Measurements from ENCODE around the gene ADAM33. TPM values are rescaled to one million over a fixed set of nuclear protein-coding genes. Genes with fewer than 3 reads are reported as not detected.

Gene ADAM33
- total RNA-seq, 1 experiment from 2014 or later = not detected

DNA sequence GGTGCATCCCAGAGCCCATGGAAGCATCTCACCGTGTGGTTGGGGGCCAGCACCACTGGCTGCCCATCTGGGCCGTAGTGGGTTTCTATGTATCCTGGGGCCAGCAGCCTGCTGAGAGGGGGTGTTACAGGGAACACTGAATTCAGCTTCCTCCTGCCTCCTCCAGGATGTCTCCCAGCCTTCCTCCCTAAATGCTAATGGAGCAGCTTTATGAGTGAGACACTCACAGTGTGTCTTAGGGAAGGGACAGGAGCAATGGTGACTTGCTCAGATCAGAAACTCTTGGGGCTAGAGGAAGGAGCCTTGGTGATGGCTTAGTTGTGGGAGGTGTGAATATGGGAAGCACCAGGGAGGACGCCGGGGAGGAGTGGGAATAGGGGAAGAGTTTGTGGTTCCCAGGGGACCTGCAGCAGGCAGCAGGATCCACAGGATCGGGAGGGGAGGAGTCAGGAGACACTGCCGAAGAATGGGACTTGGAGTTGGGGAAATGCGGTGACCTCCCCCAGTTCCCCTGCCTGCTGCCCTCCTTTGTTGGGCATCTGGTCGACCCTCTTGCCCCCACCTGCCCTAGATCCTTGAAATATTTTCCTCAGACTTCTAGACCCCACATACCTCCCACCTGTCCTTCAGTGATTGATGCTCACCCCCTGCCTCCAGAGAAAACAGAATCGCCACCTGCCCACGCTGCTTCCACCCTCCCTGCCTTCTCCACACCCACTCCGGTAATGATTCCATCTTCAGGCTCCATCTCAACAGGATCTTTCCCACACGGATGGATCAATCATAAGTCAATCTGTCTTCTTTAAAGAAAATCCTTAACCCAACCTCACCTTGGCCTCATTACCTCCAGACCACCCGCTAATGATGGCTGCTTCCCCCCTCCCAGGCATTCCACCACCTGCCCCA lies 6.6 kb downstream of the ADAM33 start:
- ChIA-PET POLR2A (no interaction called here), RAD21 (ENCODE audit: low non-redundant PET in 1 of 2, low total read pairs in 2 of 2, uncharacterized antibody in 2 of 2, unreplicated experiment in 2 of 2) (no interaction called here), CTCF (interaction anchor here (1.4 to 2.9 kb wide), 5 partner anchors 9 to 143 kb away, joined by 5 to 69 read pairs (median 9); partner anchors contain the start of gene SPEF1)
- peaks cover 2 to 12% of the 10 kb centered on the region in 2 experiments; a peak in 3 of 4 replicates for H3K4me1 ChIP-seq (ENCODE audit: control insufficient read depth in 1 of 2, insufficient read depth in 2 of 2, low read length in 2 of 2)
- TF ChIP-seq EZH2phosphoT487 (IDR thresholded peaks at IDR 0.05; ENCODE audit: borderline replicate concordance) = no peak
- no peak for TF ChIP-seq POLR2AphosphoS5 (IDR thresholded peaks at IDR 0.05; ENCODE audit: low read depth, low read length)
- no peak for TF ChIP-seq ZFX (IDR thresholded peaks at IDR 0.05)
- no peak for TF ChIP-seq YY1 (IDR thresholded peaks at IDR 0.05; ENCODE audit: extremely low read depth, insufficient replicate concordance, low read depth, low read length)
- TF ChIP-seq CBX3 (IDR thresholded peaks at IDR 0.05; ENCODE audit: low read depth) = no peak
- TF ChIP-seq EGR1 (IDR thresholded peaks at IDR 0.05; ENCODE audit: low read depth) = no peak
- TF ChIP-seq, protein P1, sequence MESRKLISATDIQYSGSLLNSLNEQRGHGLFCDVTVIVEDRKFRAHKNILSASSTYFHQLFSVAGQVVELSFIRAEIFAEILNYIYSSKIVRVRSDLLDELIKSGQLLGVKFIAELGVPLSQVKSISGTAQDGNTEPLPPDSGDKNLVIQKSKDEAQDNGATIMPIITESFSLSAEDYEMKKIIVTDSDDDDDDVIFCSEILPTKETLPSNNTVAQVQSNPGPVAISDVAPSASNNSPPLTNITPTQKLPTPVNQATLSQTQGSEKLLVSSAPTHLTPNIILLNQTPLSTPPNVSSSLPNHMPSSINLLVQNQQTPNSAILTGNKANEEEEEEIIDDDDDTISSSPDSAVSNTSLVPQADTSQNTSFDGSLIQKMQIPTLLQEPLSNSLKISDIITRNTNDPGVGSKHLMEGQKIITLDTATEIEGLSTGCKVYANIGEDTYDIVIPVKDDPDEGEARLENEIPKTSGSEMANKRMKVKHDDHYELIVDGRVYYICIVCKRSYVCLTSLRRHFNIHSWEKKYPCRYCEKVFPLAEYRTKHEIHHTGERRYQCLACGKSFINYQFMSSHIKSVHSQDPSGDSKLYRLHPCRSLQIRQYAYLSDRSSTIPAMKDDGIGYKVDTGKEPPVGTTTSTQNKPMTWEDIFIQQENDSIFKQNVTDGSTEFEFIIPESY (IDR thresholded peaks at IDR 0.05; ENCODE audit: extremely low read depth, insufficient replicate concordance, low read length) = no peak
- TF ChIP-seq CEBPB (IDR thresholded peaks at IDR 0.05; ENCODE audit: low read depth) = no peak
- TF ChIP-seq, protein P2, sequence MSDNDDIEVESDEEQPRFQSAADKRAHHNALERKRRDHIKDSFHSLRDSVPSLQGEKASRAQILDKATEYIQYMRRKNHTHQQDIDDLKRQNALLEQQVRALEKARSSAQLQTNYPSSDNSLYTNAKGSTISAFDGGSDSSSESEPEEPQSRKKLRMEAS (IDR thresholded peaks at IDR 0.05) = no peak
- no peak for TF ChIP-seq EZH2 (IDR thresholded peaks at IDR 0.05)
- no peak for TF ChIP-seq CTCF (IDR thresholded peaks at IDR 0.05 in 2 of 3, conservative IDR thresholded peaks at IDR 0.05 in 1 of 3; ENCODE audit: borderline replicate concordance in 1 of 3, insufficient read depth in 1 of 3, low read depth in 2 of 3, low read length in 2 of 3)
- TF ChIP-seq SRF (IDR thresholded peaks at IDR 0.05; ENCODE audit: low read depth) = no peak
- TF ChIP-seq ELF1 (IDR thresholded peaks at IDR 0.05; ENCODE audit: borderline replicate concordance, low read depth) = no peak
- no peak for TF ChIP-seq ATF3 (IDR thresholded peaks at IDR 0.05)
- H2AFZ ChIP-seq (ENCODE audit: low read depth, low read length, poor library complexity, severe bottlenecking) = no peak overlapping the region
- no peaks in the 10 kb centered on the region for H3K36me3 ChIP-seq (ENCODE audit: control insufficient read depth in 1 of 2, insufficient read depth in 2 of 2, low read length in 2 of 2)
- intact Hi-C loops (cut with micrococcal nuclease) = no loop called here
- no peak overlapping the region for H3K27ac ChIP-seq (ENCODE audit: low read depth, low read length)
- no peak overlapping the region for H3K9ac ChIP-seq (ENCODE audit: low read length)
- H3K9me3 ChIP-seq (ENCODE audit: control insufficient read depth in 1 of 2, insufficient read depth in 1 of 2, low read depth in 1 of 2, low read length in 2 of 2) = no peaks in the 10 kb centered on the region
- no peaks in the 10 kb centered on the region for H3K9me2 ChIP-seq (ENCODE audit: insufficient read depth)
- ATAC-seq = no peak
- H3K4me2 ChIP-seq (ENCODE audit: low read length) = no peak overlapping the region
- peaks cover 5% of the 10 kb centered on the region; the same call in 1 of the 2 replicates for H3K27me3 ChIP-seq (ENCODE audit: insufficient read depth, low read length)
- H4K20me1 ChIP-seq (ENCODE audit: insufficient read depth) = no peaks in the 10 kb centered on the region
- DNase-seq (ENCODE audit: low read depth, low spot score) = no peak
- H3K4me3 ChIP-seq (replicated peaks in 1 of 2; ENCODE audit: low read depth in 1 of 2, low read length in 2 of 2) = no peak overlapping the region
- BruUV-seq (replicated peaks) = no TSS peak
- no peaks in the 10 kb centered on the region for H3K79me2 ChIP-seq (ENCODE audit: insufficient read depth, low read length)

All from HCT116 (cell line).